GM04504 (cell line): Measurements from ENCODE around the gene PACRG.
"Not testable (repeated sequence)": the region's sequence is repeated elsewhere in the genome, so short reads cannot be mapped to it uniquely, and the experiment has no call there.

Experiments
- DNase-seq: peaks from one replicate; pipeline ENCODE4 v3.0.0-alpha.2; 2012; ENCODE audit warnings: low read depth

PACRG gene

DNA sequence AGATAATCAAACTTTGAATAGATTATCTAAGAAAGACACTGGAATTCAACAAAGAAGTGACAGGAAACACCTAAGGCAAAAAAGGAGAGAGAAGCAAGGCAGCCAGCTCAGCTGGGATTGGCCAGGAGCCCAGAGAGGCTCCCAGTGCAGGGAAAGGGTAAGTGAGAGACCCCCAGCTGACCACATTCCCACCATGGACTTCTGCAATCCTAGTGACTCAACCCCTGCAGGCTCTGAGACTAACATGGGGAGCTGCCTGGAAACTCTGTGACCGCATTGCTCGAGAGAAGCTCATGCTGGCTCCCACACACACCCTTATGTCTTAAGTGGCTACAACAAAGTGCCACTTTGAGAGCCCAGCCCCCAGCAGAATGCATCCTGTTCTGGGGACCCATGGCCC lies 215.1 kb downstream of the PACRG start:
- DNase-seq: peak; percentile 40

DNA sequence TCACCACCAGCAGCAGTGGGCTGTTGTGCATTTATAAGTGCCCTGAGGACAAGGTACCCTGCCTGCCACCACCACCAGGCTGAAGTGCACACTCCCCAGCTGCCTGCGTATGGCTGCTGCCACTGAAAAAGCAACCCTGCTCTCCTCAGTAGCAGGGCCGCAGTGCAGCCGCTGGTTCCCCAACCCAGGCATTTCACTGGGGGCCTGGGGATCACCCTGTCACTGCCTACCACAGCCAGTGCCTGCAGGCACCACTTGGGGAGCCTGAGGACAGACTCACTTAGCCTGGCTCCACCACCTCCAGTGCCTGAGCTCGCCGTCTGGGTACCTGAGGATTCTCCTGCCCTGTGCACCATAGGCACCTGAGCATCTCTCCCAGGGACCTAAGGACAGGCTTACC lies 215.6 kb downstream of the PACRG start:
- no peak for DNase-seq

DNA sequence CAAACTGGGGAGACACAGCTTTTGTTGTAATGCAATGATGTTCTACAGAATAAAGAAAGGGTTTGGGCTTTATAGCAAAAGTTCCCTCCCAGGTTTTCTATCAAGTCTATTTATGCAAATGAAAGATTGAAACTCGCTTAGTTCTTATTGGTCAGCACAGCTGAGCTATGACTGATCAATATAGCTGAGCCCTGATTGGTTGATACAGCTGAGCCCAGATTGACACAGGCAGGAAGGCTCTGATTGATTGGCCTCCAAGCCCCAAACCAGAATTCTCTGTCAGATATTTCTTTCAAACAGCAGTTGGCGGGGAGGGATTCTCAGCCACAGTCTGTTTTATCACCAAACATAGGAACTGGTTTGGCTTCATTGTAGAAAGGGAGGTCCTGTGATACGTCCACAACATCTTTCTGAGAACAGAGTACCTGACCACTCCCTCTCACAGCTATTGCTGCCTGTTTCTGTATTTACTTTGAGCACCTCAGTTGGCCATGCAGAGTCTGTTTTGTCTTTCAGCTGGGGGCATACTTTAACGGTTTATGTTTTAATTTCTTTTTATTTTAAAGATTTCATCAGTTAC lies 223.5 kb downstream of the PACRG start:
- DNase-seq: no peak

DNA sequence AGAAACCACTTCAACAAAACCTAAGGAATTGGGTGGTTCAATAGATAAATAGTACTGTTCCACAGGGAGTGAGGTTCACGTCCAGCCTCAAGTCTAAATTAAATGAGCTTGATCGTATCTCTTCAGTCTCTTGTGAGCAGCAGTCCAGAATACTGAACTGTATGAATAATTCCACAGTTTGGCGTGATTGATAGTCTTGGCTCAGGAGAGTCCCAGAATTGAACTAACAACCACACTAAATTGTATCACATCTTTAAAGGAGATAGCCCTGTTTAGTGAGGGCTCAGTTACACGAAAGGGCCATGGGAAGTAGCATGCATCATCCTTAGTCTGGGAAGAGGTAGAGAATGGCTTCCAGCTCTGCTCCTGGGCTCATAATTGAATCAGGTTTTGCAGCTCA lies 224.6 kb downstream of the PACRG start:
- no peak for DNase-seq

DNA sequence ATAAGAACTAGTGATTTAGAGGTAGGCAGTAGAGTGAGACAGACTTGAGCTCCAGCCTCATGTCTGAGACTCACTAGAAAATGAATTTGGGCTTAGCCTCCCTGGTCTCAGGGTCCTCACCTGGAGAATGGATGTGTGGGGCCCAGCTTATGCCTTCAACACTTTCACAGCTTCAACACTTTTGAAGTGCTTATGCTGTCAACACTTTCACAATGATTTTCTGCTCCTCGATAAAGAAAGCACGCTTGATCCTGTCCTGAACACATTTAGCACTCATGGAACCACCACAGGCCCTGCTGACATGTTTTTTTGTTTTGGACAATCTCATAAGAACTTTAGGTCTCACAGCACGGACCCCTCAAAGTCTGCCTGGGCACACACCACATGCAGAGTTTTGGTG lies 229.3 kb downstream of the PACRG start:
- DNase-seq: no peak

DNA sequence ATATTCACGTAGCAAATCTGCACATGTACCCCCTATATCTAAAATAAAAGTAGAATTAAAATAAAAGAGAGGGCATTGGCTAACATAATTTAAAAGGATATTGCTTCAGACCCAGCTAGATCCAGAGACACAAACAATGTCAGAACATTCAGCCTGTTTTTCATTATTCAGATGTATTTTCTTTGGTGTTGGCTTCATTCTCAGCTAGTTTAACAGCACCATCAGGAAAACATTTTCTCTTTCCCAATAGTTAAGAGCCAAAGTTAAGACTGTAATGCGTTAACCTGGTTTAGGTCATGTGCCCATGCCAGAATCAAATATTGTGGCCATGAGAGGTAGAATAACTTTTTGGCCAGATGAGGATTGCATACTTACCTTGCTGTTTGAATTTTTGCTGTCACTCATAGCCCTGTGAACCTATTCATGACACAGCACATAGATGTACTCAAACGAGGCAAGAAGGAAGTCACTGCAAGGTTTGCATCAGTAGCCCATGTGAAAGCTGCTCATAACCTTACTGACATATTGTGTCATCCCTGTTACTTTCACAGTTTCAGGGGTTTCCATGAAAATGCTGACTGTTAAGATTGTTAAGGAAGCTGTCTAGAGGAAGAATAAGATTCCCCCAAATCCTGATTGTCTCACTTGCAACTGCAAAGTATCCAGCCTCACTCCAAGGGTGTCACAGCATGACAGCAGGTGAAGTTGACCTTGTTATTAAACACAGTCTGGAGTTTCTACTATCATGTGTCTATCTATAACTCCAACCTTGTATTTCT lies 233.1 kb downstream of the PACRG start:
- DNase-seq: no peak

DNA sequence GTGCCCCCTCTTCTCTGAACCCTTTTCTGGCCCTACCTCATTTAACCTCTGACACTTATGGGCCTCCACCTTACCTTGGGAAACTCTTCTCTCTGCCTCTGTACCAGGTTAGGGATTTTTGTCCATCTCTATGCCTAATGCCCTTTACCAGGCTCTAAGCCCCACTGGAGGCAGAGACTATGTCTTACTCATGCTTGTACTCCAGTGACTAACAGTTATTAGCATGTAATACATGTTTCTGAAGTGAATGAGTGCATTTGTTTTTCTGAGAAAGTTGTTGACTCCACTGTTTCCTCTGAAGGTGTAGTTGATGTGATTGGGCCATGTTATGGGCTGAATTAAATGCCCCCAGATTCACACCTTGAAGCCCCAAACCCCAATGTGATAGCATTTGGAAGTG lies 234.3 kb downstream of the PACRG start:
- DNase-seq: no peak

DNA sequence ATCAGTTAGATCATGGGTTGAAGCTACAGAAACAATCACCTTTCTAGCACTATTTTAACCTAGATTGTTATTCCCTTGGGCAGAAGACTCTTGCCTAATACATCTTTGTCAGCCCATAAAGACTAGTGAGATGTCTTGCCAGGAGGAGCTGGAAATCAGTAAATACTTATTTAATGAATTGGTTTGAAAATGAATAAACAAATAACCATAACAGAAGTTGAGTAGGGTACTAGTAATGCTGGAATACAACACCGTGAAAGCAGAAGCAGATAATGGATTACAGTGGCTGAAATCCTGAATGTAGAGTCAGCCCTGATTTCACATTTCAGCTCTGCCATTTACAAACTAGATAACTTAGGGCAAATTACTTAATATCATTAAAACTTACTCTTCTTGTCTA lies 236.1 kb downstream of the PACRG start:
- no peak for DNase-seq

DNA sequence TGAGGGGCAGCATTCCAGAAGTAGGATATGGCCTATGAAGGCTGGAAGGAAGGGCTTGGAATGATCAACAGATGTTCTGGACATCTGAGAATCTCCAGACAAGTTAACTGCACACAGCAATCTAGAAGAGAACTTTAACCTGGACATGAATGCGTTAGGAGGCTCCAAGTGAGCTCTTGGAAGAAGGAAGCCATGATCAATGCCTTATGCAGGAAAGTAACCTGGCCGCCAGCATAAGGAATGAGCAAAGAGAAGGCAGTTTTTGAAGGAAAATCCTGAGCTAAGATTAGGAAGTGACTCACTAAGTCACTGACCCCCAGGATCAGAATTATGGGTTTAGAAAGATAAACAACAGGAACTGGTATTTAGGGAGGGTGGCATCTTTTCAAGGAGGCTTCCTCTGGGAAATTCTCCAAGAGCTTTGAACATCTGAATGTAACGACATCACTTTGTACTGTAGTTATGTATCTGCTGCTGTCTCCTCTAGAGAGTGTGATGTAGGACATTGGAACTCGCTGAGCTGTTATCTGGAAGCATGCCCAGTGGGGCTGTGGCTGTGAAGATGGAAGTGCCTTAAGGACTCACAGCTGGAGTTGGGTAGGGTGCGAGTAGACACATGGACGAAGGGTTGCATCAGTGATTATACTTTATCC lies 236.8 kb downstream of the PACRG start:
- peak; percentile 100 for DNase-seq

DNA sequence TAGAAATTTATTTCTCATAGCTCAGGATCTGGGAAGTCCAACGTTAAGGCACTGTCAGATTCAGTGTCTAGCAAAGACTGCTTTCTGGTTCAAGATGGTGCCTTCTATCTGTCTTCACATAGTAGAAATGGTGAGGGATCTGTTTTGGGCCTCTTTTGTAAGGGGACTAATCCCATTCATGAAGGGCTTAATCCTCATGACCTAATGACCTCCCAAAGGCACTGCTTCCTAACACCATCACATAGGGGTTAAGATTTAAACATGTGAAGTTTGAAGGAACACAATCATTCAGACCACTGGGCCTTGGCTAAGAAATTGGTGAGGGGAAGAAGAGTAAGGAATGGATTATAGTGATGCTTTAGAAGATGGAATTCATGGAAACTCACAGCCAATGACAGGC lies 237.6 kb downstream of the PACRG start:
- no peak for DNase-seq

DNA sequence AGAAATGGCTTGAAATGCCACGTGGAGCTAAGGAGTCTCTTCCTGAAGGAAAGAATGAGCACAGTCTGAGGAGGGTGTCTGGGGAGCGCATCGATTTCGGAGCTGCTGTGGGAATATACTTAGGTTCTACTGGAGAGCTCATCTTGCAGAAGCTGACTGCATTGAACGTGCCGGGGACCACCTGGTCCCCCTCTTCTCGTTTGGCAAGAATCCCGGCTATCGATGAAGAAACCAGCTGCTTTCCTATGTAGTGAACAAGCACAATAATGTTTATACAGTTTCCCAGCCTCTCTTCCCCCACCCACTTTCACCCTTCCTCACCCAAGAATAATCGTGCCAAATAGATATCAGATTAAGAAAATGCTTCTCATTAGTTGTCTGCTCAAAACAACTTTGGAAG lies 242.5 kb downstream of the PACRG start:
- DNase-seq: no peak

DNA sequence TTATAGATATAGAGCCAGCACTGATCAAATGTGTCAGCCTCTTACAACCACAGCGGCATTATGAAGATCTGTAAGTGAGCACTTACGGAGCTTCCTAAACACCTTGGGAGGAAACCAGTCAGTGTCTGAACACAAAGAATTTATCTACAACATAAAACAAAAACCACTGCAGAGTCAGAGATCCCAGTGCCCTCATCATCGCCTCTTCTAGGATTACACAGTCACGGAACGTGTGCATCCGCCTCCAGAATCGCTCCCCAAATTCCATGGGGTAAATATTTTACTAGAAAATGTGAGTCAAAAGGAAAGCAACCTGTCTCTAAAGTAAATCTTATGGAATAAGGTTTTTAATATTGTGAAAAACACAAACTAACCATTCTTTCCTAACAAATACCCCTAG lies 243.6 kb downstream of the PACRG start:
- no peak for DNase-seq

DNA sequence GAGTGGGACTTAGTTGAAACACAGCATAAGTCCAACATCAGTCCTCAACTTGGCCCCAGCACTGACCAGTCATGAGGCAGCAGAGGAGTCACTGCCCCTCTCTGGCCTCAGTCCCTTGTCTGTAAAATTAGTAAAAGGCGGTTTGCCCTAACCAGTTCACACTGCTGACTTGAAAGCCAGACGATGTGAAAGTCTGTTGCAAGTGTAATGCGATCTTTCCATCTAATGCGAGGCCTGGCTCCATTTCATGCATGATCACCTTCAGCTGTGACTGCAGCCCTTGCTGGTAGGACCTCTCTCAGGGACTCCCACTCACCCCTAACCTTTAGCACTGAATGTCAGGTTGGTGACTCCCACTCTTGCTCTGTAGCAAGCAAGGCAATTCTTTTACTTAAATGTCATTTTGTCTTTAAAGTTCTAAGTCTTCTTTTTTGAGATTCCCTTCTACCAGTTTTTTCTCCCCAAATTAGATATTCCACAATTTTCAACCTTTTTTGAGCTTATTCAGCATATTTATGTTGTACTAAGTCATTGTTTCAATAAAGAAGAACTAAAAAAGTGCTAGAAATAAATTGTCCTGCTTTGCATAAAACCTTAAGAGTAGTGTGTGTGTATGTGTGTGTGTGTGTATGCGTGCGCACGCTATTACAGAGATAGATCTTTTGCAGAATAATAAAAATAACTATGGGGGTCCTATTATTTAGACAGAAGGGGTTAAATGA lies 245.5 kb downstream of the PACRG start:
- no peak for DNase-seq

DNA sequence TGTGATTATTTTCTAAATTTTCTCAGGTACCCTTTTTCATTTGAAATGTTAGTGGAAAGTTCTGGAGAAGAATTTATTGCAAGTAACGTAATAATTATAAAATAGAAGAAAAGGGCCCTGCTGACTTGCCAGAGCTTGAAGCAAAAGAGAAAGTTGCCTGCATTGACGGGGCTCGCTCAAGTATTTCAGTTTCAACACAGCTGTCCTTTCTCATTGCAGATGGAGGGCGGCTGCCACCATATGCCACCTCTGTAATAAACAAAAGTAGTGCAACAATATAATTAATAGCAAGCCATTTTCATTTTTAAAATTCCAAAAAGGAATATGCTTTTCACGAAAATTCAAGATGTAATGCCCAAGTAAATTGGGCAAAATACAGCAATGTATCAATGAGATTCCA lies 246.2 kb downstream of the PACRG start:
- DNase-seq: no peak

DNA sequence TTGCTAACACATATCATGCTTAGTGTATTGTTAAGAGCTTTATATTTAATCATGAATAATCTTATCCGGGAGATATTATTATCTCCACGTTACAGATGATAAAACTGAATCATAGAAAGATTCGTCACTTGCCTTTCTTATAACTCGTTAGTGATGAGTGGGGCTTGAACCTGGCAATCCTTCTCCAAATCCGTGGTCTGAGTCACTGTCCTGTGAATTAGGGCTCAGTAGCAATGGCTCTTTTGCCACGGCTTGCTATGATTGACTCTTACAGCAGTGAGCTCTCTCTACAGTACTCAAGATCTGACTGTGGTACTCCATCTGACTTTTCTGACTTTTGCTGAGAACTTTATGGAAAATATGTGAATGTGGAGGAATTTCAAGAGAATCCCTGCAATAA lies 246.9 kb downstream of the PACRG start:
- no peak for DNase-seq

DNA sequence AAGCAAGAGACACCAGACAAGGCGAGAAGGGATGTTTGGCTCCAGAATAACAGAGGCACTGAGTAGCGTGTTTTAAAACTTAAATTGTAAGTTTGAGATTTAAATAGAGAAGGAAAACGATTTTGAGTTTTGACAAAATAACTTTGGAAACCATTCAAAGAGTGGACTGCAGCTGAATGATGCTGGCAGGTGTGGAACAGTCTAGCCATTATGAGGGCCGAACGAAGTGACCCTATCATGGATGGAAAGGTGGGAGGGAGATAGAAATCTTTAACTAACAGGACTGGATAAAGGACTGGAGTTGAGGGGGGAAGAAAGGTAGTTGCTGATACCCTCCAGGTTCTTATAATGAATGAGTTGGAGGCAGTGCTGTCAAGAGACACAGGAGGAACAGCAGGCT lies 248.4 kb downstream of the PACRG start:
- no peak for DNase-seq

DNA sequence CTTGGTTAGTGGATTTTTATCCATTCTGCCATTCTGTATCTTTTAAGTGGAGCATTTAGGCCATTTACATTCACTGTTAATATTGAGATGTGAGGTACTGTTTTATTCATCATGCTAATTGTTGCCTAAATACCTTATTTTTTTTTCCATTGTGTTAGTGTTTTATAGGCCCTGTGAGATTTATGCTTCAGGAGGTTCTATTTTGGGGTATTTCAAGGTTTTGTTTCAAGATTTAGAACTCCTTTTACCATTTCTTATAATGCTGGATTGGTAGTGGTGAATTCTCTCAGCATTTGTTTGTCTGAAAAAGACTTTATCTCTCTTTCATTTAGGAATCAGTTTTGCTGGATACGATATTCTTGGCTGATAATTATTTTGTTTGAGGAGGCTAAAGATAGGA lies 255.5 kb downstream of the PACRG start:
- DNase-seq: not testable (repeated sequence)

DNA sequence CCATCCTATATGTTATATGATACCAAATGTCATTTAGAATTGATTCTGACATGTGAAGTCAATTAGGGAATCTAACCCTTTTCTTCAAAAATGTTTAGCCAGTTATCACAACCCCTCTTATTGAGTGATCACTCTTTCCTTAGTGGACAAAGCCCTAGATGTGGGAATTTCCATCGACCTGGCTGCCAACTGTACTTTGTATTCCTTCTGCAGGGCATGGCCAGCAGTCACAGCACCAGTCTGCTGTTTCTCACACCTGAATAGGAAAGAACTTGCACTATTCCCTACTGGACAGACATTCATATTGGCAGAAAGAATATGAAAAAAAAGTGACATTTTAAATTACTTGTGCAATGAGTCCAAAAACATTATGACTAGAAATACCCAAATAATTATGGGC lies 271.0 kb downstream of the PACRG start:
- DNase-seq: no peak

DNA sequence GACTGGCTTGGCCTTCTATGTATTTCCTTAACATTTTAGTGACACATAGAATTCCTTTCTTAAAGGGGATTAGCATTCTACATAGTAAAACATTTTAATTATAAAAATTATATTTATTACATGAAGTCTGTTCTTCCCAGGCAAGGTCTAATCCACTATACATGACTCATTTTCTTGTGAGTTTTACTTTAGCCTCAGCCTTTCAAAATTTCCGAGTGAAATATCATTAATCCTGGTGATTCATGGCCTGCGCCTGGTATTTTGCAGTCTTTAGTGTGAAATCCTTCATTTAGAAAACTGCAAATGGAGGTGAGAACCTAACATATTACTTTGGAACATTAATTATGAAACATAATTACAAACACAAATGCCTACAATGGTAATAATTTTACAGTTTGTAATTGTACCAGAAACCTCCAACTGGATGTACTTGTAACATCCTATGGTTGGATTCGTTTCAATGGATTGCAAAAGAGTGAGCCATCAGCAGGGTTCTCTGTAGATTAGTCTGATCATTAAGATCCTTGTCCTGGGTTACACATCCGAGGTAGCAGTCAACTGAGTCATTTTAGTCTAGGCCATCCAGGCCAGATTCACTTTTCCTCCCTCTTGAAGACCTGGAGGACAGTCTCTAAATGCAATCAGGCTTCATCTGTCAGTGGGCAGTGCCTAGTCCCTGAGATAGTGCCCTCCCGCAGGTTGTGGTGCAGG lies 272.0 kb downstream of the PACRG start:
- peak; percentile 80 for DNase-seq

DNA sequence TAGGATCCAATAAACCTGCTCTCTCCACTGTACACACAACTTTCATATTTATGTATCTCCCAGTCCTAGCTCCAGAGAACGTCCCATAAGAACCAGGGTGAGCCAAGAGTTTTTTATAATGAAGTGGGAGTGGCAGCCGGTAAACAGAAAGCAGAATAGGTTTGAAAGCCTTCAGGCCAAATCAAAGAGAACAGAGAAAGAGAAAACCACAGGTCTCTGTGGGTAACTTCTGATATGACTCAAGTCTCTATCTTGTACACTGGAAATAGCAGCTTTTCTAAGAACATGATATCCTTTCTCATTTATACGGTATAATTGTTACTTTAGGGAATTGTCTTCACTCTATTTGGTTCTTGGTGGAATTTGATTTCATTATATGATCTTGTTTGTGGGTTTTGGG lies 273.6 kb downstream of the PACRG start:
- DNase-seq: no peak

DNA sequence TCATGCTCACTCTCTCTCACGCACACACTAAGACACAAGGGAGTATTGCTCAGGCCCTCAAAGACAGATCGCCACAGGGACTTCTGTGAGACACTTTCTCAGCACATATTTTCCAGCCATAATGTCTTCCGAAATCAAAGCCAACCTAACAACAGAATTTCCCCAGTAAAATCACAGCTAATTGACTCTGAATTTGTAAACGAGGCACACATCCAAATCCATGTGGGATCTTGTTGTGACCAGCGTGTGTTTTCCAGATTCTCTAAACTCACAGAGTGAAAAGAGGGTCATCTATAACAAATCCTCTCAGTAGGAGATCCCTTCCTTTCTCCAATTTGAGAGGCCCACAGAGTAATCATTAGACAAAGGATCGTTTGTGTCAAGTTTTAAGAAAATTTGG lies 280.4 kb downstream of the PACRG start:
- DNase-seq: no peak

DNA sequence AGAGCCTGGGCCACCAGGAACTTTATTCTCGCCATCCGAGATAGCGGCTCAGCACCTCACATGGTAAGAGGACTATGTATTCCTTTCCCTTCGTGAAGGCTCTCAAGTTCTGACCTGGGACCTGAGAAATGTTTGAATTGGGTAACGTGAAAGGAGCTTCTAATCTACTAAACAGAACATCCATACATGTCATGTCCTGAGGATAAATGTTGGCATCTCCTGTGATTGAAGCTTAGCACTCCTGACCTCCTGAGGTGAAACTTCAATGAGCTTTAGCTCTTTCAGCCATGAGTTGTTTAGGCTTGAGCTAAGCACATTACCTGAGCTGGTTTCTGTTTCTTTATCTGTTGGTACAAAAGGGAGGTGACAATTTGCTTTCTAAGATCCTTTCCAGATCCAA lies 280.9 kb downstream of the PACRG start:
- DNase-seq: no peak
